Measurements from ENCODE around the gene LRRN2. TPM values are rescaled to one million over a fixed set of nuclear protein-coding genes. Genes with fewer than 3 reads are reported as not detected.

Gene LRRN2
- total and polyA plus RNA-seq, 2 experiments from 2014 or later = 3.7 to 4.9 TPM

DNA sequence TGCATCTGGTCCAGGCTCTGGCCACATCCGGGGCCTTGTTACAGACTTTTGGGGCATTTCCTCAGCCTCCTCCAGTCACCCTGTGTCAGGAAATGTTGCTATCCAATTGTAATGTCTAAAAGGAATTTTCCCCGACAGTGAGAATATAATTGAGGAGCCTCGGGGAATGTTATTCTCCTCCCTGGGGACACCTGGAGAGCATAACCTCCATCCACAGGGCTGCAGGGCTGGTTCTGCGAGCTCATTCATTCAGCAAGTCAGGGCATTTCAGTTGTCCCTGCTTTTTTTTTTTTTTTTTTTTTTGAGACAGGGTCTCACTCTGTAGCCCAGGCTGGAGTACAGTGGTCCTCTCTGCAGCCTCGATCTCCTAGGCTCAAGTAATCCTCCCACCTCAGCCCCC lies 96.7 kb downstream of the LRRN2 start:
- no peak overlapping the region for H3K27ac ChIP-seq
- no peaks in the 10 kb centered on the region for H3K36me3 ChIP-seq
- DNase-seq (ENCODE audit: low read depth in 1 of 2, low spot score in 1 of 2) = no peak
- TF ChIP-seq, protein P1, sequence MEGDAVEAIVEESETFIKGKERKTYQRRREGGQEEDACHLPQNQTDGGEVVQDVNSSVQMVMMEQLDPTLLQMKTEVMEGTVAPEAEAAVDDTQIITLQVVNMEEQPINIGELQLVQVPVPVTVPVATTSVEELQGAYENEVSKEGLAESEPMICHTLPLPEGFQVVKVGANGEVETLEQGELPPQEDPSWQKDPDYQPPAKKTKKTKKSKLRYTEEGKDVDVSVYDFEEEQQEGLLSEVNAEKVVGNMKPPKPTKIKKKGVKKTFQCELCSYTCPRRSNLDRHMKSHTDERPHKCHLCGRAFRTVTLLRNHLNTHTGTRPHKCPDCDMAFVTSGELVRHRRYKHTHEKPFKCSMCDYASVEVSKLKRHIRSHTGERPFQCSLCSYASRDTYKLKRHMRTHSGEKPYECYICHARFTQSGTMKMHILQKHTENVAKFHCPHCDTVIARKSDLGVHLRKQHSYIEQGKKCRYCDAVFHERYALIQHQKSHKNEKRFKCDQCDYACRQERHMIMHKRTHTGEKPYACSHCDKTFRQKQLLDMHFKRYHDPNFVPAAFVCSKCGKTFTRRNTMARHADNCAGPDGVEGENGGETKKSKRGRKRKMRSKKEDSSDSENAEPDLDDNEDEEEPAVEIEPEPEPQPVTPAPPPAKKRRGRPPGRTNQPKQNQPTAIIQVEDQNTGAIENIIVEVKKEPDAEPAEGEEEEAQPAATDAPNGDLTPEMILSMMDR (IDR thresholded peaks at IDR 0.05; ENCODE audit: low read depth, low read length) = no peak
- H3K9me3 ChIP-seq (ENCODE audit: low read depth) = no peaks in the 10 kb centered on the region
- peaks cover 4% of the 10 kb centered on the region for H3K4me1 ChIP-seq (ENCODE audit: low read depth)
- H3K4me3 ChIP-seq = no peak overlapping the region
- H3K27me3 ChIP-seq = no peaks in the 10 kb centered on the region

DNA sequence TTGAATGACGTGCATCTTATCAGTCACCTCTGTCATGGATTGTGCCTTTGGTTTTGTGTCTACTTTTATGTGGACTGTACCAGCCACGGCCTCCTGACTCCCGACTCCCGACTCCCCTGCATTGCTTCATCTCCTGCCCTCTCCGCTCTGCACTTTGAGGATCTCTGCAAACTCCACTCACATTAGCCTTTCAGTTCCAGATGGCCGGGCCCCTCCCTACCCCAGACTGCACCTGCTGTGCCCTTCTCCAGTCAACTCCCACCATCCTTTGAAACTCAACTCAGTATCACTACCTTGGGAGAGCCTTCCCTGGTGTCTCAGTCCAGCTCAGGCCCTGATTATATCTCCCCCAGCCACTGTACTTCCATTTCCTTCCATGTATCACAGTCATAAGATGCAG lies 97.9 kb downstream of the LRRN2 start:
- DNase-seq (ENCODE audit: low read depth in 1 of 2, low spot score in 1 of 2) = no peak
- no peaks in the 10 kb centered on the region for H3K36me3 ChIP-seq
- H3K4me3 ChIP-seq = no peak overlapping the region
- H3K9me3 ChIP-seq (ENCODE audit: low read depth) = no peaks in the 10 kb centered on the region
- TF ChIP-seq, protein P1 (IDR thresholded peaks at IDR 0.05; ENCODE audit: low read depth, low read length) = no peak
- H3K27me3 ChIP-seq = no peaks in the 10 kb centered on the region
- no peak overlapping the region for H3K27ac ChIP-seq
- H3K4me1 ChIP-seq (ENCODE audit: low read depth) = no peaks in the 10 kb centered on the region

DNA sequence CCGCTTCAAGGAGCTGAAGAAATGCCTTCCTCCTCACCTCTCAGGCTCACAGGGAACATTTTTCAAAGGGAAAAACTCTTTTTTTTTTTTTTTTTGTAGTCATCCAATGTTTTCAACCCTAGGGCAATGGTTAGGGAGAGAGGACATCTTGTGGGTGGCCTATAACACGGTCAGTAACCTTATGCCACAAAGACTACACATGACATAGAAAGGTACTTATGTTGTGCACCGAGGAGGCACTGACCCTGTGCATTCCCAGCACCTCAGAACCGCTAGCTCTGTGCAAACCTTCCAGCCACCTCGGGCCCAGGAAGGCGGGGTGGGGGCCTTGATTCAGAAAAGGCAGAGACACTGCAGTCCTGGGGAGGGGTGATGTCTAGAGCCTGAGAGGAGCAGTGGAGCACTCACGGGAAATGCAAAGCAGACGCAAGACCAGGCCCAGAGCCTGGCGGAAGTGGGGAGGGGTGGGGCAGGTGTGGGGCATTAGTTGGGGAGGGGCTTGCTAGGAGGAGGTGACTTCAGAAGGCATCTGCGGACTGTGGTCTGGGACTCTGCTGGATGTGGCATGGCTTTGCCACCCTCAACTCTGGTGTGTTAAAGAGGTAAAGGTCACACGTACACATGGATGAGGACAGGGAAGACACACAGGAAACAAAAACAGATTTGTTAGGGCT lies 100.7 kb downstream of the LRRN2 start:
- DNase-seq (ENCODE audit: low read depth in 1 of 2, low spot score in 1 of 2) = no peak
- Histone ChIP-seq H3K9me3 (ENCODE audit: low read depth) (no peaks in the 10 kb centered on the region), H3K36me3 (no peaks in the 10 kb centered on the region), H3K27ac (no peak overlapping the region), H3K4me3 (no peak overlapping the region), H3K27me3 (no peaks in the 10 kb centered on the region), H3K4me1 (ENCODE audit: low read depth) (no peaks in the 10 kb centered on the region)
- TF ChIP-seq, protein P1 (IDR thresholded peaks at IDR 0.05; ENCODE audit: low read depth, low read length) = no peak

DNA sequence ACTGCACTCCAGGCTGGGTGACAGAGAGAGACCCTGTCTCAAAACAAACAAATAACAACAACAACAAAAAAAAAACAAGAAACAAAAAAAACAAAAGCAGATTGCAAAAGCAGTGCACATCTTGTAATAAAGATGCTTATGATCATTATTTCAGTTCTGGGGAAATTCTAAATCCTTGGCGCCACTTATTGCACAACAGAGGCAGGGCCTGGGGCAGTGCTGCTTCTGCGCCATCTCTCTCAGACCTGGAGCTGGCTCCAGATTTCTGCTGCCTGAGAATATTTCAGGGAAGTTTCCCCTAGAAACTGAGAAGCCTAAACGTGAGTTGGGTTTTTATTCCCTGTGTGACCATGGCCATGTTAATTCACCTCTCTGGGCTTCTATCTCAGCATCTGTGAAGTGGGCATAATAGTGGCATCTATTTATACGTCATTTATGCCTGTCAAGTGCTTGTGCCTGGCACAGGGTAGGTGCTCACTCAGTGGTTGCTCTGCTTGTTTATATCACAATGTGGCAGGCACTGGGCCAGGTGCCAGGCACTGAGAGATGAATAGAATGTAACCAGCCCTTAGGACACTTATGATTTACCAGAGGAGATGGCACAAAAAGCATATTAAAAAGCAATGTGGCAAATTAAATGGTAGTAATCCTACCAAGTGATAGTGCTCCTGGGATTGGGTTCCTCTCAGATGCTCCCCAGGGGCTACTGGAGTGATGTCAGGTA lies 101.5 kb downstream of the LRRN2 start:
- no peak overlapping the region for H3K27ac ChIP-seq
- DNase-seq (ENCODE audit: low read depth in 1 of 2, low spot score in 1 of 2) = no peak
- H3K4me1 ChIP-seq (ENCODE audit: low read depth) = no peaks in the 10 kb centered on the region
- no peaks in the 10 kb centered on the region for H3K27me3 ChIP-seq
- H3K36me3 ChIP-seq = no peaks in the 10 kb centered on the region
- no peak overlapping the region for H3K4me3 ChIP-seq
- TF ChIP-seq, protein P1 (IDR thresholded peaks at IDR 0.05; ENCODE audit: low read depth, low read length) = no peak
- no peaks in the 10 kb centered on the region for H3K9me3 ChIP-seq (ENCODE audit: low read depth)

DNA sequence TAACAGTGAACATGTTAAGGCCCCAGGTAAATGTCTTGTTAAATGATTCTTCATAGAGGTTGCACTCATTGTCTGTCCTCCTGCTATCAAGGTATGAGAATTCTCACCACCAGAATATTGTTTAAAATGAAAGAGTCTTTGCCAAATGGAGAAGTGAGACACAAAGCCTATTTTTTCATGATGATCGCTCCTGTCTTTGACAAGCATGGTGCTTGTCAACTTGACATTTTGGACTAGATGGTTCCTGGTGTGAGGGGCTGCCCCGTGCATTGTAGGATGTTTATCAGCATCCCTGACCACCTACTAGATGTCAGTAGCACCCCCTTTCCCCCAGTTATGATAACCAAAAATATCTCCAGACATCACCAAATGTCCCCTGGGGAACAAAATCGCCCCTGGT lies 103.8 kb downstream of the LRRN2 start:
- DNase-seq (ENCODE audit: low read depth in 1 of 2, low spot score in 1 of 2) = no peak
- no peak overlapping the region for H3K27ac ChIP-seq
- H3K36me3 ChIP-seq = no peaks in the 10 kb centered on the region
- H3K4me3 ChIP-seq = no peak overlapping the region
- H3K27me3 ChIP-seq = no peaks in the 10 kb centered on the region
- TF ChIP-seq, protein P1 (IDR thresholded peaks at IDR 0.05; ENCODE audit: low read depth, low read length) = no peak
- H3K4me1 ChIP-seq (ENCODE audit: low read depth) = no peaks in the 10 kb centered on the region
- H3K9me3 ChIP-seq (ENCODE audit: low read depth) = no peaks in the 10 kb centered on the region

Data from cardiac muscle cell (in vitro differentiated cells and primary cell).